SK-N-SH treated with all-trans-retinoic acid at 6 μM for 48 hours (cell line): ENCODE measurements around the gene IDUA.

Source experiments
- ARNTL ChIP-seq: fragments of 450-650 bp; formaldehyde crosslinking; IDR thresholded peaks from 2 replicates; pipeline ENCODE4 v1.5.0; 2020; ENCODE audit warnings: low read depth, mild to moderate bottlenecking, moderate library complexity, borderline replicate concordance
- BACH2 ChIP-seq: fragments of 250-450 bp; sonication (Bioruptor Pico); IDR thresholded peaks from 2 replicates; pipeline ENCODE4 v1.9.0; 2021; ENCODE audit warnings: mild to moderate bottlenecking, borderline replicate concordance
- GLIS3 ChIP-seq: fragments of 250-450 bp; sonication (Bioruptor Pico); IDR thresholded peaks from 2 replicates; pipeline ENCODE4 v1.5.0; 2020; ENCODE audit warnings: mild to moderate bottlenecking, moderate library complexity
- TCF4 ChIP-seq: fragments of 250-450 bp; sonication (Bioruptor Pico); IDR thresholded peaks from 2 replicates; pipeline ENCODE4 v1.8.0; 2021; ENCODE audit warnings: mild to moderate bottlenecking, moderate library complexity, borderline replicate concordance
- ZNF70 ChIP-seq: fragments of 450-650 bp; formaldehyde crosslinking; IDR thresholded peaks from 2 replicates; pipeline ENCODE4 v1.5.0; 2020; ENCODE audit warnings: mild to moderate bottlenecking, moderate library complexity
- TF ChIP-seq, protein P1 (sequence below): fragments of 250-450 bp; sonication (Bioruptor Pico); IDR thresholded peaks from 2 replicates; pipeline ENCODE4 v1.8.0; 2020; ENCODE audit warnings: mild to moderate bottlenecking, moderate library complexity, borderline replicate concordance
- TF ChIP-seq, protein P2 (sequence below): fragments of 250-450 bp; sonication (Bioruptor Pico); IDR thresholded peaks from 2 replicates; pipeline ENCODE4 v1.8.0; 2021; ENCODE audit warnings: low read depth, mild to moderate bottlenecking, moderate library complexity, borderline replicate concordance
- TF ChIP-seq, protein P3 (sequence below): fragments of 250-450 bp; sonication (Bioruptor Pico); IDR thresholded peaks from 2 replicates; pipeline ENCODE4 v1.5.1; 2020; ENCODE audit warnings: low read depth, mild to moderate bottlenecking, moderate library complexity

DNA sequence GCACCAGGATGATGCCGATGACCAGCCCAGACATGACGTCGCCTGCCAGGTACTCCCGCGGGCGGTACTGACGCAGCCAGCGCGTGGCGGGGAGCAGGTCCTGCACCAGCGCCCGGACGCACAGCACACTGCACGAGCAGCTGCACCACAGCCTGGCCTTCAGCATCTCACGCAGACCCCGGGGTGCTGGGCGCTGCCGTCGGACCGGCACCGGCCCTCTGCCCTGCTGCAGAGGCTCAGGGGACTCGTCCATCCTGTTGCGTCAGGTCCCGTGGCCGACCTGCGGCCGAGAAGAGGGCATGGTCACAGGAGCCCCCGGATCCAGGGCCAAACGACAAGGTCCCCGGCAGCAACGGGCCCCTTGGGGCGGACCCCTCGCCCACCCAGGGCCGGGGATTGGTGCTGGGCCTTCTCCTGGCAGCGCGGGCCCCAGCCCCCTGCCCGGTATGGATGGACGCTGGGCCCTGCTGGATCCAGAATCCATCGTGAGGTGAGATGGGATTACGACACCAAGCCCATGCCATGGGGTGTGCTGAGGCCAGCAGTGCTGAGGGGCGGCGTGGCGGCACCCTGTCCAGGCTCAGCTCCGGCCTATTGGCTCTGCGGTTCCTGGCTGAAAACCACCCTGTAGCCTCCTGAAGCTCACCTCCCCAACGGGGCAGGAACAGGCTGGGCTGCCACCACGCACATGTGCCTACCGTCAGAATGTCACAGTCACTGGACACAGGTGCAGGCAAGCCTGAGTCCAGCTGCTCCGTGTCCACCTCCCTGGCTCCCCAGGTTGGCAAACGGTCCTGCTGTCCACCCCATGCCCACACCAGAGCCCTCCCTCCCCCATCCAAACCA, 4.8 kb downstream of the IDUA start:
- TF ChIP-seq, protein P1, sequence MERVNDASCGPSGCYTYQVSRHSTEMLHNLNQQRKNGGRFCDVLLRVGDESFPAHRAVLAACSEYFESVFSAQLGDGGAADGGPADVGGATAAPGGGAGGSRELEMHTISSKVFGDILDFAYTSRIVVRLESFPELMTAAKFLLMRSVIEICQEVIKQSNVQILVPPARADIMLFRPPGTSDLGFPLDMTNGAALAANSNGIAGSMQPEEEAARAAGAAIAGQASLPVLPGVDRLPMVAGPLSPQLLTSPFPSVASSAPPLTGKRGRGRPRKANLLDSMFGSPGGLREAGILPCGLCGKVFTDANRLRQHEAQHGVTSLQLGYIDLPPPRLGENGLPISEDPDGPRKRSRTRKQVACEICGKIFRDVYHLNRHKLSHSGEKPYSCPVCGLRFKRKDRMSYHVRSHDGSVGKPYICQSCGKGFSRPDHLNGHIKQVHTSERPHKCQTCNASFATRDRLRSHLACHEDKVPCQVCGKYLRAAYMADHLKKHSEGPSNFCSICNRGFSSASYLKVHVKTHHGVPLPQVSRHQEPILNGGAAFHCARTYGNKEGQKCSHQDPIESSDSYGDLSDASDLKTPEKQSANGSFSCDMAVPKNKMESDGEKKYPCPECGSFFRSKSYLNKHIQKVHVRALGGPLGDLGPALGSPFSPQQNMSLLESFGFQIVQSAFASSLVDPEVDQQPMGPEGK (CRISPR knock-in tag) = no peak
- TF ChIP-seq, protein P2, sequence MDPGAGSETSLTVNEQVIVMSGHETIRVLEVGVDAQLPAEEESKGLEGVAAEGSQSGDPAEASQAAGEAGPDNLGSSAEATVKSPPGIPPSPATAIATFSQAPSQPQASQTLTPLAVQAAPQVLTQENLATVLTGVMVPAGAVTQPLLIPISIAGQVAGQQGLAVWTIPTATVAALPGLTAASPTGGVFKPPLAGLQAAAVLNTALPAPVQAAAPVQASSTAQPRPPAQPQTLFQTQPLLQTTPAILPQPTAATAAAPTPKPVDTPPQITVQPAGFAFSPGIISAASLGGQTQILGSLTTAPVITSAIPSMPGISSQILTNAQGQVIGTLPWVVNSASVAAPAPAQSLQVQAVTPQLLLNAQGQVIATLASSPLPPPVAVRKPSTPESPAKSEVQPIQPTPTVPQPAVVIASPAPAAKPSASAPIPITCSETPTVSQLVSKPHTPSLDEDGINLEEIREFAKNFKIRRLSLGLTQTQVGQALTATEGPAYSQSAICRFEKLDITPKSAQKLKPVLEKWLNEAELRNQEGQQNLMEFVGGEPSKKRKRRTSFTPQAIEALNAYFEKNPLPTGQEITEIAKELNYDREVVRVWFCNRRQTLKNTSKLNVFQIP (CRISPR knock-in tag) = no peak
- TF ChIP-seq, protein P3, sequence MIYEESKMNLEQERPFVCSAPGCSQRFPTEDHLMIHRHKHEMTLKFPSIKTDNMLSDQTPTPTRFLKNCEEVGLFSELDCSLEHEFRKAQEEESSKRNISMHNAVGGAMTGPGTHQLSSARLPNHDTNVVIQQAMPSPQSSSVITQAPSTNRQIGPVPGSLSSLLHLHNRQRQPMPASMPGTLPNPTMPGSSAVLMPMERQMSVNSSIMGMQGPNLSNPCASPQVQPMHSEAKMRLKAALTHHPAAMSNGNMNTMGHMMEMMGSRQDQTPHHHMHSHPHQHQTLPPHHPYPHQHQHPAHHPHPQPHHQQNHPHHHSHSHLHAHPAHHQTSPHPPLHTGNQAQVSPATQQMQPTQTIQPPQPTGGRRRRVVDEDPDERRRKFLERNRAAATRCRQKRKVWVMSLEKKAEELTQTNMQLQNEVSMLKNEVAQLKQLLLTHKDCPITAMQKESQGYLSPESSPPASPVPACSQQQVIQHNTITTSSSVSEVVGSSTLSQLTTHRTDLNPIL (CRISPR knock-in tag) = no peak
- TF ChIP-seq TCF4 (CRISPR knock-in tag) (no peak), BACH2 (CRISPR knock-in tag) (no peak), ZNF70 (CRISPR knock-in tag) (no peak), ARNTL (CRISPR knock-in tag) (no peak), GLIS3 (CRISPR knock-in tag) (no peak)
